D341Med (cell line): ENCODE results near the gene UNKL.

ENCODE experiments used
- DNase-seq: peaks from one replicate; pipeline ENCODE4 v3.0.0; 2012; ENCODE audit warnings: low spot score

Gene UNKL, protein sequence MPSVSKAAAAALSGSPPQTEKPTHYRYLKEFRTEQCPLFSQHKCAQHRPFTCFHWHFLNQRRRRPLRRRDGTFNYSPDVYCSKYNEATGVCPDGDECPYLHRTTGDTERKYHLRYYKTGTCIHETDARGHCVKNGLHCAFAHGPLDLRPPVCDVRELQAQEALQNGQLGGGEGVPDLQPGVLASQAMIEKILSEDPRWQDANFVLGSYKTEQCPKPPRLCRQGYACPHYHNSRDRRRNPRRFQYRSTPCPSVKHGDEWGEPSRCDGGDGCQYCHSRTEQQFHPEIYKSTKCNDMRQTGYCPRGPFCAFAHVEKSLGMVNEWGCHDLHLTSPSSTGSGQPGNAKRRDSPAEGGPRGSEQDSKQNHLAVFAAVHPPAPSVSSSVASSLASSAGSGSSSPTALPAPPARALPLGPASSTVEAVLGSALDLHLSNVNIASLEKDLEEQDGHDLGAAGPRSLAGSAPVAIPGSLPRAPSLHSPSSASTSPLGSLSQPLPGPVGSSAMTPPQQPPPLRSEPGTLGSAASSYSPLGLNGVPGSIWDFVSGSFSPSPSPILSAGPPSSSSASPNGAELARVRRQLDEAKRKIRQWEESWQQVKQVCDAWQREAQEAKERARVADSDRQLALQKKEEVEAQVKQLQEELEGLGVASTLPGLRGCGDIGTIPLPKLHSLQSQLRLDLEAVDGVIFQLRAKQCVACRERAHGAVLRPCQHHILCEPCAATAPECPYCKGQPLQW

DNA sequence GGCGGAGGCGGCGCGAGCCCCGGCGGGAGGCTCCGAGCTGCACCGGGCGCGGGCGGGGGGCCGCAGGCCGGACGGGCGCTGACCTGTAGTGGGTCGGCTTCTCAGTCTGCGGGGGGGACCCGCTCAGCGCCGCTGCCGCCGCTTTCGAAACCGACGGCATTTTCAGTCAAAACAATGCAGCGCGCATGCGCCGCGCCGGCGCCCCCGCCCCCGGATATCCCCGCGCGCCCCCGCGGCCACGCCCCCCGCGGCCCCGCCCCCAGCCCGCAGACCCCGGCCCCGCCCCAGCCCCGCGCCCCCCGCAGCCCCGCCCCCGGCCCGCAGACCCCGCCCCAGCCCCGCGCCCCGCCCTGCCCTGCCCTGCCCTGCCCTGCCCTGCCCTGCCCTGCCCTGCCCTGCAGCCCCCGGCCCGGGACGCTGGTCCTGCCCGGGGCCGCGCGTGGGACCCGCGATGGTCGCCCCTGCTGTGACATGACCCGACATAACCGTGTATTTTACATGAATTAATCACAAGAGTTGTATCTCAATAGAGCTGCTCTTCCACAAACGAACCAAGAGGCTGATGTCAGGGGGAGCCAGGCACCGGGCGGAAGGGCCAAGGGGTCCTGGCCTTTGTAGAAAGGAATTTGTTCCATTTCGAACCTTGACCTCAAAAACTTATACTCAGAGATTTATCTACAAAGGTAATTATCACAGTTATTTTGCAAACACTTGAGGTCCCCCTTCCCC, at the start of gene UNKL:
Gene UNKL, minus strand, starts transcription at position 173 of the 729 bp plus-strand sequence. Its CDS starts 13 bp downstream, at position 160.
- peak; percentile 97 for DNase-seq

DNA sequence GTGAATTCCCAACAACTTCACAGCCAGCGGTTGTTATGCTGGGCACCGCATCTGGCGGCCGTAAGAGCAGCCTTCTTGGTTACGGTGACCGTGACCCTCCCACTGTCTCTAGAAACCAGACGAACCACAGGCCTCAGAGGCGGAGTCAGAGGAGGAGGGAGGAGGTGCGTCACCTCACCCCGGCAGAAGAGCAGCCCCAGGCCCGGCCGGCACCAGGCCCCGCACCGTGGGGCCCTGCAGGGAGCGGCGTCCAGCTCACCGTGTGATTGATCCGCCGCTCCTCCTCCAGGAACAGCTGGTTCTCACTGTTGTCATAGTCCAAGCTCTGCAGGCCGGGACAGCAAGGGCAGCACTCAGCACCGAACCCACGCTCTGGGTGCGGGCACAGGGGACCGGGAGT, 46.6 kb upstream of the UNKL start:
- DNase-seq, result no peak

DNA sequence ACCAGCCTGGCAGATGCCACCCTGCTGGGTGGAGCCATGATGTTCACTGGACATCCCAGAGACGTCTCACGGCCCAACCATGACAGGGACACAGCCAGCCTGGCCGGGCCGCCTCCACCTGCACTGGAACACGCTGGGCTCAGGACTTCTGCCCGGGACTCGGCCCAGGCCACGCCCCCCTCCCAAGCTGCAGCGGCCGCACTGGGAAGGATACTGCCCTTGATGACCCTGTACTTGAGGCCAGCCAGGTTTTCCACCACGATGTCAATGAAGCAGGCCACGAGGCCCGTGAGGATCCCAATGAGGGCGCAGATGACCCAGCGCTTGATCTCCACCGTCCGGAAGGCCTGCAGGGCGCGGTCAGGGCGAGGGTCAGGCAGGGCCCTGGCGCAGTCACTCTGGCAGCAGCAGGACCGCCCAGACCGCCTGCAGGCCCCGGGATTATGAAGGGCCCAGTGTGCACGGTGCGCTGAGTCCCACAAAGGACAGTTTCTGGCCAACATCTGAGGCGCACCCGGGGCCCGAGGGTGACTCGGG, 46.2 kb upstream of the UNKL start:
- no peak for DNase-seq

DNA sequence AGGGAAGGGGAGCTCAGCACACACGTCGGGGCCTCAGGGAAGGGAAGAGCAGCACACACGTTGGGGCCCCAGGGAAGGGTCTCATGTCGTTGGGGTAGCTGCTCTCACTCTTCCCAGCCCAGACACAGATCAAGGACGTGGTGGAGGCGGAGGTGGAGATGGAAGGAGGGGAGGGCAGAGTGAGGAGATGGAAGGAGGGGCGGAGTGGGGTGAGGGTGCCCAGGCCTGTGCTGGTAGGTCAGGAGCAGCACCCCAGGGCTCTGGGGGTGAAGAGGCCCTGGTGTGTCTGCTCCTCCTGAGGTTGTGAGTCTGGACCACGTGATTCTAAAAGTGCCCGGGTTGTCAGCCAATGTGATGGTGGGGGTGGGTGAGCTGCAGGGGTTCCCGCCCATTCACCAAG, 45.5 kb upstream of the UNKL start:
- DNase-seq, result no peak

DNA sequence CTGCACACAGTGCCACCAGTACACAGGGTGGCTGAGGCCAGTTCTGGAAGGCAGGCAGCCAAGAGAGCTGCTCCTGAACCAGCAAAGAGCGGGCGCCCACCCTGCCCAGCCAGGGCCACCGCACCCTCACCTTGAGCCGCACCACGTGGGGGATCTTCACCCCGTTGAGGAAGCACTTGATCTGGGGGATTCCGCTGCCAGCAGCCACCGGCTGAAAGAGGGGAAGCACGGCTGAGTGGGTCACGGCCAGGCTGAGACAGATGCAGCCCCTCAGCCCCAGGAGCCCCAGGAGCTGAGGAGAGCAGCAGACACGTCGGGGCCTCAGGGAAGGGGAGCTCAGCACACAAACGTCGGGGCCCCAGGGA, 44.5 kb upstream of the UNKL start:
- DNase-seq, result no peak

DNA sequence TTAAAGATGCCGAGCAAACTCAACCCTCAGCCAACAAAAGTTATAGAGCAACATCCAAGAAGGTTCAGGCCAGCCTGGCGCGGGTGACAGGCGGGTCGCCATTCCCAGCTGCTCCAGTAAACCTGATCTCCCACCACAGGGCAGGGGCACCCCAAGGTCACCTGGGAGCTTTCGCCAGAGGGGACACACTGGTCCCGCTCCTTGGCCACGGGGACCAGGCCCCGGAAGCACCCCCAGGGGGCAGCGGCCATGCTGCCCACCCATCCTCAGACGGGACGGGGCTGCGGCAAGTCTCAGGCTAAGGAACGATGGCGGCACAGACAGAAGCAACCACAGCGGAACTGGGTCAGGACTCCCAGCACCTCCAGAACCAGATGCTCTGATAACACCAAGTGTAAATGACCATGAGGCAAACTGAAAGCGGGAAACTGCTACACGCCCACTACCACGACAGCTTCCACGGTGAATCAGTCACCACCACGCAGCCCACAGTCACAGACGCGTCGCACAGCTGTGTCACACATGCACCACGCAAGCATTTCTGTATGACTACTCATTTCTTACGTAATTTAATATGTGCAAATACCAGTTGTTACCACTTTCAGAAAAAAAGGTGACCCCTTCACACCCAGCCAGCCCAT, 44.0 kb upstream of the UNKL start:
- DNase-seq, result no peak

DNA sequence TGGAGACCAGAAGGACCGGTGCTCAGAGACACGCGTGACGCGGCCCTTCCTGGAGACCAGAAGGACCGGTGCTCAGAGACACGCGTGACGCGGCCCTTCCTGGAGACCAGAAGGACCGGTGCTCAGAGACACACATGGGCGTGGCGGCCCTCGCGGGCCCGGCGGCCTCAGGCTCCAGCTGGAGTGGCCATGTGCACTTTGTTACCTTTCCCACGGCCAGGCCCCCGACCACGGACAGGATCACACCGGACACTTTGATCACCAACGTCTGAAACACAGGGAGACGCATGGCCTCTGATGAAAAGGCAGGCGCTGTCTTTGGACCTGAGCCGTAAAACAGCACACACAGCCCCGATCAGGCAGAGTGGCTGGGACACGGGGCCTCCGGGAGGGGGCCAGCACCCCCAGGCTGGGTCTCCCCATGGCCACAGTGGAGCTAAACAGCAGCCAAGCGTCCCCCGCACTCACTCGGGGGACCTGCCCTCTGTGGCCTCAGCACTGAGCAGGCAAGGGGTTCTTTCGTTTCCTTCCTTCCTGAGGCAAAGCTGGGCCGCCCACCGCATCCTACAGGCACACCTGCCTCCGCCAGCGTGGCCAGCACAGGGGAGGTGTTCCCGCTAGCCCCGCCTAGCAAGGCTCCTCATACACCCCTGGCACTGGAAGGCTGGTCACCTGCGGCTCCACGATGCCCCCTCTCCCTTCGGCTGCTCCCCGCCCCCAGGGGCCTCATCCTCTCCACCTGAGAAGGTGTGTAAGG, 43.2 kb upstream of the UNKL start:
- DNase-seq, result no peak

DNA sequence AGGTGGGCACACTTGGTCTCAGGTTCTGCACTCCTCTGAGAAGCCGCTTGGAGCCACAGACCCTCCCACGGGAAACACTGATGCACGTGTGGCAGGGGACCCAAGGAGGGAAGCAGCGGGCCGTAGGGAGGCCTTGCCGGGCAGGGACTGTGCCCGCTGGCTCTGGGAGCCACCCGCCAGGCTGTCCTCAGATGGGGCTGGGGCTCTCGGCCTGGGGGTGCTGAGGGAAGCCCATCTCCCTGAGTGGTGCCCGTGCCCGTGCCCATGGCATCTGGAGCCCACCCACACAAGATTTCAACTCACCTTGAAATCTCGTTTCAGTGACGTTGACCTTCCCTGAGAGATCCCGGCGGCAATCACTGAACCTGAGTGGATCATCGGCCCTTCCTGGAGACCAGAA, 42.4 kb upstream of the UNKL start:
- DNase-seq, result no peak

DNA sequence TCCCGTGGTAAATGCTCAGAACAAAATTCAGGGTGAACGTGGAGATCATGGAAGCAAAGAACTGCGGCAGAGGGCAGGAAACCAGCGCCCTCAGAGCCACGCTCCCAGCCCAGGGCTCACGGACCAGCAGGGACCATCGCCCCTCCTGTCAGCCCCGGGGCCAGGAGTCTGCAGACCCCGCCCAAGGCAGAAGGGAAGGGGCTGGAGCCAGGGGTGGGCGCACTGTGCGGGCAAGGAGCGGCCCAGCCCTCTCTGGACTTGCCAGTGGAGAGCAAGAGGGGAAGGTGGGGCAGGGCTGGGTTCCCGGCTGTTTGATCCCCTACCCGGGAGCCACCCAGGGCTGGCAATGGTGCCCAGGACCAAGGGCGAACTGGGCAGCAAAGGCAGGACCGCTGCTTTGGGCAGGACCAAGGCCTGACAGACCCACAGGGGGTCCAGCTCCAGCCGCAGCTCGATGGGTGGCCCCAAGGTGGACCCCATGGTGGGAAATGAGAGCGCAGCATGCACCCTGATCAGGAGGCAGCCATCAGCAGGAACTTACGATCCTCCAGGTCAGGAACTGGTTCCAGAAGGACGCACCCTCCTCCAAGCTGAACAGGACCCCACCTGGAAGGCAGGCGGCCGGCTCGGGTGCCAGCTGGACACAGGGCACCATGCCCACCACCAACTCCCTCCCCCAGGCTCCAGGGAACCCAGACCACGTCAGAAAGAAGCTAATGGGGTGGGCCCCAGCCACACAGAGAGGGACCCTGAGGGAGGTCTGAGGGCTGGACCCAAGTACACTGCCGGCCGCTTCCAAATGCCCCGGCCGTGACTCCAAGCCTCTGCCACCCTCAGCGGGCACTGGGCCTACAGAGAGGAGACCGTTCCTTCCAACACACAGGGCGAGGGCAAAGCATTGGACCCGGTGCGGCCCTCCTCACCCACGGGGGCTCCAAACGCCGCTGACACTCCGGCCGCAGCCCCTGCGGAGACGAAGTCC, 41.0 kb upstream of the UNKL start:
- DNase-seq, result no peak

DNA sequence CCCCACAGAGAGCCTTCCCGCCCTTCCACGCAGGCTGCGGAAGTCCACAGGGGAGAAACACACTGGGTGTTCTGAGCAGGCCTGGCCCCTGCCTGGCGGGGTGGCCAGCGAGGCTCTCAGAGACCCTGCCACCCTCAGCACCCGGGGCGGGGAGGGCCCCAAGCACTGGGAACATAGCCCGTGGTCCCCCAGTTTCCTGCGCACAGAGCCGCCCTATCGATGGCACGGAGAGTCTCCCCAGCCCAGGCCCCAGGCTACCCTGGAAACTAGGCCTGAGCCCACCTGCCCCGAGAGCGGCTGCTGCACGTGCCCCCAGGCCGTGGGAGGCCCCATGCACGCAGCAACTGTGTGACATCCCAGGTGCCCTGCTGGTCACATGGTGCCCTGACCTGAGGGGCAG, 40.1 kb upstream of the UNKL start:
- no peak for DNase-seq

DNA sequence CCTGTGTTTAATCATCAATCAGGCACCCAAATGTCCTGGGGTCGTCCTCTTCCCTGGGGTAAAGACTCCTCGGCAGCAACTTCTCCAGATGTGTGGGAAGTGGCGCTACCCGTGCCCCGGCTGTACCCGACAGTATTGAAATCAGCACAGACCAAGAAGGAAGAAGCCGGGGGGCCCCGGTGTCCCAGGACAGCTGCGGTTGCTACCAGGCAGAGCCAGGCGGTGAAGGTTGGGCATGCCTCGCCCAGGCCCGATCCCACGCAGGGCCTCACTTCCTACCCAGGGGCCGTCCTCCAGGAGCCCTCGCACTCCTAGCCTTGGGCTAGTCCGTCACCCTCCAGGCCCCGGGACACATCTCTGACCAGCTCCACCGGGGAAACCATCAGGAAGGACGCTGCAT, 38.8 kb upstream of the UNKL start:
- no peak for DNase-seq

DNA sequence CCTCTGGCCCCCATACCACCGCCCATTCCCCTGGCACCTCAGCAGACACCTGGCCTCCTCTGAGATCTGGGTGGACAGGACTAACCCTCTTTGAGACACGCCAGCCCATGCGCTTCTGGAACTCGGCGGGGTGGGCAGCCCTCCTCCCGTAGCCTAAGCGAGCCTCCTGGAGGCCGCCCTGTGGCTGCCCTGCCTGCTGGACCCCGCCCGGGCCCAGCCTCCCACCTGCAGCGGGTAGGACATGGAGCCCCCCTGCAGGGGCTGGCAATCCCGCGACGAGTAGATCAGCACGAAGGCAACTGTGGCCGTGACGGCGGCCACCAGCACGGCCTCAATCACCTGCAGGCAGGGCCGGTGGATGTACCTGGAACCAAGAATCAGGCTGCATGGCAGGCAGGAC, 38.0 kb upstream of the UNKL start:
- DNase-seq, result no peak

DNA sequence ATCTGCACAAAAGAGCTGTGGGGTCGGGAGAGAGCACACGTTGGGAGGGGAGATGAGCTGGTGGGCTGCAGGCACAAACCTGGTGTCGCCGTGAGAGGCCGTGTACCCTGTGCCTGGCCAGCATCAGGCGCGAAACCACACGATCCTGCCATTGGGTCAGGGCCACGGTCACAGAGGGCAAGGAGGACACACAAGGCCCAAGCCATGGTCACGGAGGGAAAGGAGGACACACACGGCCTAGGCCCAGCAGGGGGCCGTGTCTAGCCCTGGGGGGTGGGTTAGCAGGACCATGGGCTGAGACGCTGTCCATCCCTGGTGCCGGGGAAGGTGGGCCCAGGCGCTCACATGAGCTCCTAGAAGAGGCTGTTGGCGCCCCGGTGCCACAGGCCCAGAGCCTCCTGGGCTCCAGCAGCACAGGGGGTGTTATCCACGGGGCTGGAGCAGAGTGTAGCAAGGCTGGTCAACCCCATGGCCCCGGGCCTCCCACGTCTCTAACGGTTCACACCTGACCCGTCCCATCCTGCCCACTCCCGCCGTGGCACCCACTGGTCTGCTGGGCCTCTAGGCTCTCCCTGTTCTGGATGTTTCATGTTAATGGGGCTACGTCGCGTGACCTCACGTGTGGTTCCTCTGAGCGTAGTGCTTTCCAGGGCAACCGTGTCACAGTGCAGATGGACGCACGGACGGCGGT, 37.3 kb upstream of the UNKL start:
- no peak for DNase-seq

DNA sequence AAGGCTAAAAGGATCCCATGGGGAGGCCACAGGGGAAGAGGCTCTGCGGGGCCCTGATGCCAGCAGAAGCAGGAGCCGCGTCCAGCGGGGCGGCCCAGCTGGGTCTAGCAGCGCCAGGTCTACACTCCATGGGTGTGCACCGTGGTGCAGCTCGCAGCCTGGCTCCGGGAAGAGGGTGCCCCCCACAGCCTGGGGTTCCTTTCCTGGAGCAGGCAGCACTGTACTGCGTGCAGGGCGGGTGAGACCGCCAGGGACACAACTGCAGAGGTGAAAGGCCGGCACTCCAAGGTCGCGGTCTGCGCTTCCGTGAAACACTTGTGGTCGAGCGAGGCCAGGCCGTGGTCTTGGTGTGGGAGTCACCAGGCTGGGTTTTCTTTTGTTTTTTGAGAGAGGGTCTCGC, 36.3 kb upstream of the UNKL start:
- DNase-seq, result no peak

DNA sequence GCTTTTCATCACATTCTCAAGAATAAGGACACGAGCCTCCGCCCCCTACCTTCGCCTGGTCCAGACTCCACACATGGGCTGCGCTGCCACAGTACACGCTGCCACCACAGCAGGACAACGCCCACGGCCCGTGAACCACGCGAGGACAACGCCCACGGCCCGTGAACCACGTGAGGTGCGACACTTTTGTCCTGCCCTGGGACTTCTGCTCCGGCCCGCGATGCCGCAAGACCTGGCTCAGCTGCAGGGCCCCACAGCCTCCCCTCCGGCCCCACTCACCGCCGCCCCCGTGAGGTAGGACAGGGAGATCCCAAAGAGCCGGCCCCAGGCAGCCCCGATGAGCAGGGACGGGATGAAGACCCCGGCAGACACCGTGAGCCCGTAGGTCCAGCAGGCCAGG, 35.7 kb upstream of the UNKL start:
- DNase-seq, result no peak

DNA sequence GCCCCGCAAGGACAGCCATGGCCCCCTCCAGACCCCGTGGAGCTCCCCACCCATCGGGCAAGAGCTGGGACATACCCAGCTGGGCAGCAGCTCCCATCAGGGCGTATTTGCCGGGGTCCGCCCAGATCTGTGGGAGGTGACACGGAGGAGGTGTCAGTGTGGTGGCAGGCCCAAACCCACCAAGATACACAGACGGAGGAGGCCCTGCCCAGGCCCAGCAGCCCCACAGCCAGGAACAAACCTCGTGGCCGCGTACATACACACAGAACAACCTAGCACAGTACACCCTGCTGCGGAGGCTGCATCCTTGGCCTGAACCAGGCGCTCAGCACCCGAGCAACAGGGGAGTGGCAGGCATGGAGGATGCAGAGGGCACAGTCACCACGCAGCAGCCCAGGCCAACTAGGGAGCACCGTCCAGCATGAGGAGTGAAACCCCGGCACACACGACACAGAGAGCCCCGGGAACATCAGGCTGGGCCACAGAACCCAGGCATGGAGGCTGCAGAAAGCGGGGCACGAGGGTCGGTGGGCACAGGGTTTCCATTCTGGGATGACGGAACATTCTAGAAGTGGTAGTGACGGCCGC, 34.8 kb upstream of the UNKL start:
- no peak for DNase-seq

DNA sequence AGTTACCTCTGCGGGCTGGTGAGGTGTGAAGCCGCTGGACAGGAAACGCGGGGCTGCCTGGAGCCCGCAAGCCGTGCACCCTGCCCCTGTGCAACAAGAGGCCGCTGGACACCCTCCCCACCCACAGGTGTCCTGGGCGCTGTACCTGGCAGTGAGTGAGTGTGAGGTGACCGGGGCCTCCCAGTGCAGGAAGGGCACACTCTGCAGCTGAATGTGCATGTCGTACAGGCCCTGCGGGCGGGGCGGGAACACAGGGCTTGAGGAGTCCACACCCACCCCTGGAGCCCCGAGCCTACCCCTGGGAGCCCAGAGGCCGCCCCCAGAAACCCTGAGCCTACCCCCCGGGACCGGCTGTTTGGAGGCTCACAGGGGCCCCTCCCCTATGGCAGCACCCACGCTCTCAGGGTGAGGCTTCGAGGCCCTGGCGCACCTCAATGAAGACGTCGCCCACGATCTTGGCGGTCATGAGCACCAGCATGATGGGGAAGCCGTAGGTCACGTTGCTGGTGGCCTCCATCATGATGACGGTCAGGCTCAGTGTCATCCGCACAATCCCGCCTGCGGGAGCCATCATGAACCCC, 34.1 kb upstream of the UNKL start:
- no peak for DNase-seq

DNA sequence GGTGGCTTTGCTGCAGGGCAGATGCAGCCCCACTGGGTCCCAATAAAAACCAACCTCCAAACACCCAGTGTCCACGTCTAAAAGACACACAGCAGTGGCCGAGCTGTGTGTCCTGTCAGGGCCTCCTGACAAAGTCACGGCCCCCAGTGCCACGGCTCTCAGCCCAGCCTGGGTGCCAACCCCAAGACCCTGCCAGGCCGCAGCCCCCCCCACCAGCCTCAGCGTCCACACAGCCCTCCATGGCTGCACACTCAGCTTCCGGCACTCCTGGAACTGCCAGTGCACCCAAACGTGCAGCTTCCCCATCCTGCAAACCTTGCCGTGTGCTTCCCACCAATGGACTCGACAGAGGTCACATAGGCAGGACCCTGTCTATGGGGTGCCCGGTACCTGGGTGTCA, 33.5 kb upstream of the UNKL start:
- DNase-seq, result no peak
